ENCODE data around the gene FAS. TPM values are rescaled to one million over a fixed set of nuclear protein-coding genes. Genes with fewer than 3 reads are reported as not detected.
A peak's percentile ranks its signal among the peaks of the same experiment; 100 is the strongest.

Gene FAS
- total RNA-seq, result 19.6 and 36.1 TPM in 2 replicates

DNA sequence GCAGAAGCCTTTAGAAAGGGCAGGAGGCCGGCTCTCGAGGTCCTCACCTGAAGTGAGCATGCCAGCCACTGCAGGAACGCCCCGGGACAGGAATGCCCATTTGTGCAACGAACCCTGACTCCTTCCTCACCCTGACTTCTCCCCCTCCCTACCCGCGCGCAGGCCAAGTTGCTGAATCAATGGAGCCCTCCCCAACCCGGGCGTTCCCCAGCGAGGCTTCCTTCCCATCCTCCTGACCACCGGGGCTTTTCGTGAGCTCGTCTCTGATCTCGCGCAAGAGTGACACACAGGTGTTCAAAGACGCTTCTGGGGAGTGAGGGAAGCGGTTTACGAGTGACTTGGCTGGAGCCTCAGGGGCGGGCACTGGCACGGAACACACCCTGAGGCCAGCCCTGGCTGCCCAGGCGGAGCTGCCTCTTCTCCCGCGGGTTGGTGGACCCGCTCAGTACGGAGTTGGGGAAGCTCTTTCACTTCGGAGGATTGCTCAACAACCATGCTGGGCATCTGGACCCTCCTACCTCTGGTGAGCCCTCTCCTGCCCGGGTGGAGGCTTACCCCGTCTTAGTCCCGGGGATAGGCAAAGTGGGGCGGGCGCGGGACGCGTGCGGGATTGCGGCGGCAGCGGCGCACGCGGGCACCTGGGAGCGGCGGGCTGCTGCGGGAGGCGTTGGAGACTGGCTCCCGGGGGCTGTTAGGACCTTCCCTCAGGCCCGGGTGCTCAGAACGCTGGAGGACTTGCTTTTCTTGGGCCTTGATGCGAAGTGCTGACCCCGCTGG is at the start of gene FAS:
TSS of gene FAS (plus strand) at position 415 of the 777 bp plus-strand sequence. CDS start at position 494, 79 bp downstream.
- DNase-seq (ENCODE audit: low read depth) (peak; percentile 79), FAIRE-seq (no peak)
- TF ChIP-seq, protein P1, sequence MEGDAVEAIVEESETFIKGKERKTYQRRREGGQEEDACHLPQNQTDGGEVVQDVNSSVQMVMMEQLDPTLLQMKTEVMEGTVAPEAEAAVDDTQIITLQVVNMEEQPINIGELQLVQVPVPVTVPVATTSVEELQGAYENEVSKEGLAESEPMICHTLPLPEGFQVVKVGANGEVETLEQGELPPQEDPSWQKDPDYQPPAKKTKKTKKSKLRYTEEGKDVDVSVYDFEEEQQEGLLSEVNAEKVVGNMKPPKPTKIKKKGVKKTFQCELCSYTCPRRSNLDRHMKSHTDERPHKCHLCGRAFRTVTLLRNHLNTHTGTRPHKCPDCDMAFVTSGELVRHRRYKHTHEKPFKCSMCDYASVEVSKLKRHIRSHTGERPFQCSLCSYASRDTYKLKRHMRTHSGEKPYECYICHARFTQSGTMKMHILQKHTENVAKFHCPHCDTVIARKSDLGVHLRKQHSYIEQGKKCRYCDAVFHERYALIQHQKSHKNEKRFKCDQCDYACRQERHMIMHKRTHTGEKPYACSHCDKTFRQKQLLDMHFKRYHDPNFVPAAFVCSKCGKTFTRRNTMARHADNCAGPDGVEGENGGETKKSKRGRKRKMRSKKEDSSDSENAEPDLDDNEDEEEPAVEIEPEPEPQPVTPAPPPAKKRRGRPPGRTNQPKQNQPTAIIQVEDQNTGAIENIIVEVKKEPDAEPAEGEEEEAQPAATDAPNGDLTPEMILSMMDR (IDR thresholded peaks at IDR 0.05; ENCODE audit: insufficient read depth, low read length, severe bottlenecking), result no peak
- Histone ChIP-seq H3K36me3 (ENCODE audit: control insufficient read depth, insufficient read depth, low read length) (no peaks in the 10 kb centered on the region), H3K27me3 (ENCODE audit: control insufficient read depth, insufficient read depth, low read length) (no peaks in the 10 kb centered on the region), H3K4me3 (ENCODE audit: low read depth, low read length) (peak within 1 kb of the TSS; percentile 90)

- TF ChIP-seq, protein P1 (IDR thresholded peaks at IDR 0.05; ENCODE audit: insufficient read depth, low read length, severe bottlenecking), result no peak
- no peak for DNase-seq (ENCODE audit: low read depth)
- Histone ChIP-seq H3K27me3 (ENCODE audit: control insufficient read depth, insufficient read depth, low read length) (no peaks in the 10 kb centered on the region), H3K4me3 (ENCODE audit: low read depth, low read length) (no peak overlapping the region), H3K36me3 (ENCODE audit: control insufficient read depth, insufficient read depth, low read length) (no peaks in the 10 kb centered on the region)
- FAIRE-seq, result no peak
These were observed 49.6 kb upstream of the FAS start for GRCh38 chr10:88941026-88941425.

DNA sequence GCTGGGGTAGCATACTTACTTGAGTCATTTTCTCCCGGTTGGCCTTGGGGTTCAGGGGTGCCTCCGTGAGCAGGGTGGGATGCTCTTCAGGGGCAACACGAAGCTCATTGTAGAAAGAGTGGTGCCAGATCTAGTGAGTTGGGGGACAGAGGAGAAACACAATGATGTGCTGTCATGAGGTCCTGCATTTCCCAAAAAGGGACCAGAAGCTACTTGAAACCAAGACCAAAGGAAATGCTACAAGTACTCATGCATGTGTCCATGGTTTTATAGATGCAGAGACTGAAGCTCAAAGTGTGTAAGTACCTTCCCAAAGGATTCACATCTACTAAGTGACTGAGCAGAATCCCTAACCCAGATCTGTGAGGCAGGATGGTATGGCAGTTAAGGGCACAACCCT is 46.8 kb upstream of the FAS start:
- FAIRE-seq, result no peak

GRCh38 chr10:88944813-88945212 is 45.8 kb upstream of the FAS start:
- FAIRE-seq (no peak), DNase-seq (ENCODE audit: low read depth) (no peak)
- TF ChIP-seq, protein P1 (IDR thresholded peaks at IDR 0.05; ENCODE audit: insufficient read depth, low read length, severe bottlenecking), result no peak
- H3K27me3 ChIP-seq (ENCODE audit: control insufficient read depth, insufficient read depth, low read length), result no peaks in the 10 kb centered on the region
- no peaks in the 10 kb centered on the region for H3K36me3 ChIP-seq (ENCODE audit: control insufficient read depth, insufficient read depth, low read length)
- no peak overlapping the region for H3K4me3 ChIP-seq (ENCODE audit: low read depth, low read length)

More for the DNA sequence above, 46.8 kb upstream of the FAS start:
- no peaks in the 10 kb centered on the region for H3K27me3 ChIP-seq (ENCODE audit: control insufficient read depth, insufficient read depth, low read length)
- H3K36me3 ChIP-seq (ENCODE audit: control insufficient read depth, insufficient read depth, low read length), result no peaks in the 10 kb centered on the region
- TF ChIP-seq, protein P1 (IDR thresholded peaks at IDR 0.05; ENCODE audit: insufficient read depth, low read length, severe bottlenecking), result no peak
- H3K4me3 ChIP-seq (ENCODE audit: low read depth, low read length), result no peak overlapping the region
- no peak for DNase-seq (ENCODE audit: low read depth)

GRCh38 chr10:88946200-88946599 is 44.4 kb upstream of the FAS start:
- no peak for FAIRE-seq

More at GRCh38 chr10:88946200-88946599, 44.4 kb upstream of the FAS start:
- no peaks in the 10 kb centered on the region for H3K36me3 ChIP-seq (ENCODE audit: control insufficient read depth, insufficient read depth, low read length)
- DNase-seq (ENCODE audit: low read depth), result no peak
- no peaks in the 10 kb centered on the region for H3K27me3 ChIP-seq (ENCODE audit: control insufficient read depth, insufficient read depth, low read length)
- TF ChIP-seq, protein P1 (IDR thresholded peaks at IDR 0.05; ENCODE audit: insufficient read depth, low read length, severe bottlenecking), result no peak
- H3K4me3 ChIP-seq (ENCODE audit: low read depth, low read length), result no peak overlapping the region
